ENCODE results near the gene MEMO1. TPM values are rescaled to one million over a fixed set of nuclear protein-coding genes. Genes with fewer than 3 reads are reported as not detected.
"Not testable (repeated sequence)": the region's sequence is repeated elsewhere in the genome, so short reads cannot be mapped to it uniquely, and the experiment has no call there.

MEMO1 gene
- total and polyA plus RNA-seq, 12 donors = 22.7 to 64.3 (median 42.3) TPM

- DNase-seq = no peak
- Histone ChIP-seq H3K27me3 (no peaks in the 10 kb centered on the region), H3K9me3 (replicated peaks in 1 of 3) (no peaks in the 10 kb centered on the region), H3K36me3 (replicated peaks in 1 of 2) (peaks cover 0 to 1% of the 10 kb centered on the region in 2 donors), H3K4me3 (no peak overlapping the region), H3K4me1 (replicated peaks in 1 of 2) (no peaks in the 10 kb centered on the region), H3K27ac (no peak overlapping the region)
- intact Hi-C loops (cut with DNase I) = no loop called here
- WGBS, 4 donors = 86 to 94% (median 93%) methylated on average over 1 of the region's 1 CpG
- TF ChIP-seq POLR2A (IDR thresholded peaks at IDR 0.05) = no peak
- TF ChIP-seq CTCF (IDR thresholded peaks at IDR 0.05) = no peak
Measured at GRCh38 chr2:31920962-31921361, 89.8 kb downstream of the MEMO1 start.

- no peaks in the 10 kb centered on the region for H3K9me3 ChIP-seq (replicated peaks in 1 of 3)
- no peak overlapping the region for H3K4me3 ChIP-seq
- H3K36me3 ChIP-seq (replicated peaks in 1 of 2) = no peaks in the 10 kb centered on the region
- no peaks in the 10 kb centered on the region for H3K27me3 ChIP-seq
- intact Hi-C loops (cut with DNase I) = no loop called here
- TF ChIP-seq CTCF (IDR thresholded peaks at IDR 0.05) = no peak
- TF ChIP-seq POLR2A (IDR thresholded peaks at IDR 0.05) = no peak
- WGBS, 4 donors = 80 to 98% (median 96%) methylated on average over 3 of the region's 3 CpGs
- no peak overlapping the region for H3K27ac ChIP-seq
- no peaks in the 10 kb centered on the region for H3K4me1 ChIP-seq (replicated peaks in 1 of 2)
- DNase-seq = no peak
Measured at GRCh38 chr2:31919499-31919898, 91.3 kb downstream of the MEMO1 start.

GRCh38 chr2:31909661-31910060 is 101.1 kb downstream of the MEMO1 start:
- H3K36me3 ChIP-seq (replicated peaks in 1 of 2) = no peaks in the 10 kb centered on the region
- no peaks in the 10 kb centered on the region for H3K9me3 ChIP-seq (replicated peaks in 1 of 3)
- H3K27ac ChIP-seq = no peak overlapping the region
- DNase-seq = no peak
- TF ChIP-seq CTCF (IDR thresholded peaks at IDR 0.05) (no peak), POLR2A (IDR thresholded peaks at IDR 0.05) (no peak)
- H3K27me3 ChIP-seq = no peaks in the 10 kb centered on the region
- H3K4me1 ChIP-seq (replicated peaks in 1 of 2) = no peaks in the 10 kb centered on the region
- H3K4me3 ChIP-seq = no peak overlapping the region
- intact Hi-C loops (cut with DNase I) = no loop called here

- H3K36me3 ChIP-seq (replicated peaks in 1 of 2); H3K9me3 ChIP-seq (replicated peaks in 1 of 3); H3K4me3 ChIP-seq; H3K27me3 ChIP-seq; DNase-seq; H3K27ac ChIP-seq; H3K4me1 ChIP-seq (replicated peaks in 1 of 2); intact Hi-C loops (cut with DNase I): not testable (repeated sequence)
- WGBS, 4 donors = 88 to 98% (median 97%) methylated on average over 6 of the region's 6 CpGs
Measured at GRCh38 chr2:31907491-31907890, 103.3 kb downstream of the MEMO1 start.

- no peak for TF ChIP-seq POLR2A (IDR thresholded peaks at IDR 0.05)
- TF ChIP-seq CTCF (IDR thresholded peaks at IDR 0.05) = no peak
- Histone ChIP-seq H3K9me3 (replicated peaks in 1 of 3) (no peaks in the 10 kb centered on the region), H3K36me3 (replicated peaks in 1 of 2) (no peaks in the 10 kb centered on the region), H3K27ac (no peak overlapping the region), H3K4me3 (no peak overlapping the region), H3K4me1 (replicated peaks in 1 of 2) (no peaks in the 10 kb centered on the region), H3K27me3 (no peaks in the 10 kb centered on the region)
- no peak for DNase-seq
- intact Hi-C loops (cut with DNase I) = no loop called here
- 62 to 75% (median 64%) methylated on average over 4 of the region's 4 CpGs for WGBS, 4 donors
Measured at GRCh38 chr2:31903109-31903780, 107.6 kb downstream of the MEMO1 start.
